ENCODE data around the gene CSMD2. TPM values are rescaled to one million over a fixed set of nuclear protein-coding genes. Genes with fewer than 3 reads are reported as not detected.

CSMD2 gene
- total RNA-seq, 1 donor from 2014 or later = 0.27 TPM

DNA sequence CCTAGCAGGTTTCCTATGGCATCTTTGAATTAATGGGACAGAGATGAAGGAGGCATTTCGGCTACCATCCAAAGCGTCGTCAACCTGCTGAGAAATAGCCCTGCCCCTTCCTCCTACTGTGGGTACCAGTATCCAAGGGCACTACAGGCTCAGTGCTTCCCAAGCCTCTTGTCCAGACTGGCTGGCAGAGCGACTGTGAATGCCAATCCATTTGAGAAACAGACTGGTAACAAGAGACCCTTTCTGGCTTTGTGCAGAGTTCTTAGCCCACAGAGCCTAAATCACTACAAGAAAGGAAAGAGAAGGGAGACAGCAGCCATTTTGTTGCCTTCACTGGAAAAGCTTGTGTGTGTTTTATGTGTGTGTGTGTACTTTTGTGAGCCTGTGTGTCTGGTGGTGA, 185.7 kb downstream of the CSMD2 start:
- Mint-ChIP-seq H3K4me3 (ENCODE audit: unreplicated experiment) (no peak overlapping the region), H3K27me3 (ENCODE audit: unreplicated experiment) (peaks cover 13% of the 10 kb centered on the region), H3K4me1 (ENCODE audit: low read depth, unreplicated experiment) (peaks cover under 1% of the 10 kb centered on the region), H3K27ac (ENCODE audit: unreplicated experiment) (no peak overlapping the region), H3K36me3 (ENCODE audit: unreplicated experiment) (no peaks in the 10 kb centered on the region), H3K9me3 (ENCODE audit: unreplicated experiment) (peaks cover 2% of the 10 kb centered on the region)
- TF ChIP-seq, protein P1, sequence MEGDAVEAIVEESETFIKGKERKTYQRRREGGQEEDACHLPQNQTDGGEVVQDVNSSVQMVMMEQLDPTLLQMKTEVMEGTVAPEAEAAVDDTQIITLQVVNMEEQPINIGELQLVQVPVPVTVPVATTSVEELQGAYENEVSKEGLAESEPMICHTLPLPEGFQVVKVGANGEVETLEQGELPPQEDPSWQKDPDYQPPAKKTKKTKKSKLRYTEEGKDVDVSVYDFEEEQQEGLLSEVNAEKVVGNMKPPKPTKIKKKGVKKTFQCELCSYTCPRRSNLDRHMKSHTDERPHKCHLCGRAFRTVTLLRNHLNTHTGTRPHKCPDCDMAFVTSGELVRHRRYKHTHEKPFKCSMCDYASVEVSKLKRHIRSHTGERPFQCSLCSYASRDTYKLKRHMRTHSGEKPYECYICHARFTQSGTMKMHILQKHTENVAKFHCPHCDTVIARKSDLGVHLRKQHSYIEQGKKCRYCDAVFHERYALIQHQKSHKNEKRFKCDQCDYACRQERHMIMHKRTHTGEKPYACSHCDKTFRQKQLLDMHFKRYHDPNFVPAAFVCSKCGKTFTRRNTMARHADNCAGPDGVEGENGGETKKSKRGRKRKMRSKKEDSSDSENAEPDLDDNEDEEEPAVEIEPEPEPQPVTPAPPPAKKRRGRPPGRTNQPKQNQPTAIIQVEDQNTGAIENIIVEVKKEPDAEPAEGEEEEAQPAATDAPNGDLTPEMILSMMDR (IDR thresholded peaks at IDR 0.05; ENCODE audit: partially characterized antibody, unreplicated experiment) = no peak
- DNase-seq = no peak

DNA sequence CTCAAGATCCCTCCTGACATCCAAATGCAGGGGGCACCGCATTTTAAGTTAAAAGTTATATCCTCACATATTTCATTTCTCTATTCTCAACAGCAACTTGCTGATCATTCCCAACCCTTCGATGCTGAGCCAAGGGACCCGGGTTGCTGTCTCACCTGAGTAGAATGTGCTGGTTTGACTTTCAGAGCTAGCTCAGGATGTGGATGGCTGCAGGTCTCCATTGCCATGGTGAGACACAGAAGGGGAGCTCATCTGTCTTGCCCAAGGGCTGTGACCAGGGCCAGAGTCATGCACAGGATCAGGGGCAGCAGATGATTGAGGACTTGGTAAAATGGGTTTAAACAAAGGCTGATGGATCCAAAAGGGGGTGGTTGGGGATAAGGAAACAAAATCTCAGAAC, 189.1 kb downstream of the CSMD2 start:
- H3K9me3 Mint-ChIP-seq (ENCODE audit: unreplicated experiment) = no peaks in the 10 kb centered on the region
- H3K4me1 Mint-ChIP-seq (ENCODE audit: low read depth, unreplicated experiment) = peaks cover 10% of the 10 kb centered on the region
- no peak for DNase-seq
- TF ChIP-seq, protein P1 (IDR thresholded peaks at IDR 0.05; ENCODE audit: partially characterized antibody, unreplicated experiment) = no peak
- H3K36me3 Mint-ChIP-seq (ENCODE audit: unreplicated experiment) = no peaks in the 10 kb centered on the region
- peaks cover 8% of the 10 kb centered on the region for H3K27me3 Mint-ChIP-seq (ENCODE audit: unreplicated experiment)
- H3K27ac Mint-ChIP-seq (ENCODE audit: unreplicated experiment) = no peak overlapping the region
- H3K4me3 Mint-ChIP-seq (ENCODE audit: unreplicated experiment) = no peak overlapping the region

DNA sequence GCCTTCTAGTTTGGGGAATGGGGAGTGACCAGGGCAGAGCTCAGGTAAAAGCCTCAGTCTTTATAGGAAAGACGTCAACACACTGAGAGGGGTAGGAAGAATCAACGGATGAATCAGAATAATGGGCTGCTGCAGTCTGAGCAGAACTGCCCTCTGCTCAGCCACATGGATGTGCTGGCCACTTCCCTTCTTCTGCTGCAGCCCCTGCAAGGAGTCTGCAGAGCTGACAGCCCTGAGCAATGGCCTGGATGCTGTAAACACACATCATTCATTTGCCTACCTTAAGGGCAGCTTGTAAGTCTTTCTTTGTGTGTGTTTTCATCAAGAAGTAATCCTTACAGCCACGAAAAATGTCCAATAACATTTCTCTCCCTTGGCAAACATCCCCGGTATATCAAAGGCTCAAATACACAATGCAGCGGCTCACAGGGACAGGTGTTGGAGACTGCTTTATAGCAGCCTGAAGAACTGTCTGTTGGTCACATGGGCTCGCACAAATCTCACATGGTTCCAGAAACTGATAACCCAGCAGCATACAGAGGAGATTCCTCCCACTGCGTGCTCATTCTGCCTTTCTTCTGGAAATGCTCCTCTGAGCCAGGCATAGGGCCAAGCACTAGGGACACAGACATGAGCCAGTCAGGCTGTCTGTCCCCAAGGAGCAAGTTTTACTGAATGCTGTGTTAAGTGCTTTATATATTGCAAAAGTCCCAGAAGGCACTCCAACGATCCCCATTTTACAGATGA, 191.1 kb downstream of the CSMD2 start:
- H3K4me1 Mint-ChIP-seq (ENCODE audit: low read depth, unreplicated experiment) = peaks cover 12% of the 10 kb centered on the region
- DNase-seq = no peak
- no peak overlapping the region for H3K4me3 Mint-ChIP-seq (ENCODE audit: unreplicated experiment)
- TF ChIP-seq, protein P1 (IDR thresholded peaks at IDR 0.05; ENCODE audit: partially characterized antibody, unreplicated experiment) = no peak
- H3K36me3 Mint-ChIP-seq (ENCODE audit: unreplicated experiment) = no peaks in the 10 kb centered on the region
- no peak overlapping the region for H3K27ac Mint-ChIP-seq (ENCODE audit: unreplicated experiment)
- peaks cover 9% of the 10 kb centered on the region for H3K27me3 Mint-ChIP-seq (ENCODE audit: unreplicated experiment)
- no peaks in the 10 kb centered on the region for H3K9me3 Mint-ChIP-seq (ENCODE audit: unreplicated experiment)

DNA sequence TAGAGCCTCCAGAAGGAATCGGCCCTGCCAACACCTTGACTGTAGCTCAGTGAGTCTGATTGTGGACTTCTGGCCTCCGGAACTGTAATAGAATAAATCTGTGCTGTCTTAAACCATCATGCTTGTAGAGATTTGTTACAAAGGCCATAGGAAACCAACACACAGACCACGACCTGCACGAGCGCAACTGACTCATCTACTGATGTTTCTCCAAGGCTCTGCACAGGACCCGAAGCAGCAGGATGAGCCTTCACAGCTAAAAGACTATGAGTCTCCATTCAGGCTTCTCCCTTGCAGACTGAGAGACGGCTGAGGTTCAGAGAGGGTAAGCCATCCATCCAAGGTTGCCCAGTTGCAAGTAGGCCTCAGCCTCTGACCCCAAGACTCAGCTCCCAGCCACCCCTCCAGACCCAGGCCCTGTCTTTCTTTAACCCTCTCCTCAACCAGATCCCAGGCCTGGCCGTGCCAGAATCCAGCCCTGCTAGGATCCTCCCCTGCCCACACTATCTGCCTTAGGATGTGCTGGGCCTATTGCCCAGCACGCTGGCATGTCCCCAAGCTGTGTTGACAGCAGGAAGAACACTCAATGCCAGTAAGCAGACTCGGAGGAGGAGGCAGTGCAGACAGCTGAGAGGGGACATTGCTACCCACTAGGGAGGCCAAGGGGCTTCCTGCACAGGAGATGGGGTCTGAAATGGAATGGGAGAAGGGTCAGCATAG, 192.2 kb downstream of the CSMD2 start:
- no peak for DNase-seq
- H3K9me3 Mint-ChIP-seq (ENCODE audit: unreplicated experiment) = no peaks in the 10 kb centered on the region
- TF ChIP-seq, protein P1 (IDR thresholded peaks at IDR 0.05; ENCODE audit: partially characterized antibody, unreplicated experiment) = no peak

DNA sequence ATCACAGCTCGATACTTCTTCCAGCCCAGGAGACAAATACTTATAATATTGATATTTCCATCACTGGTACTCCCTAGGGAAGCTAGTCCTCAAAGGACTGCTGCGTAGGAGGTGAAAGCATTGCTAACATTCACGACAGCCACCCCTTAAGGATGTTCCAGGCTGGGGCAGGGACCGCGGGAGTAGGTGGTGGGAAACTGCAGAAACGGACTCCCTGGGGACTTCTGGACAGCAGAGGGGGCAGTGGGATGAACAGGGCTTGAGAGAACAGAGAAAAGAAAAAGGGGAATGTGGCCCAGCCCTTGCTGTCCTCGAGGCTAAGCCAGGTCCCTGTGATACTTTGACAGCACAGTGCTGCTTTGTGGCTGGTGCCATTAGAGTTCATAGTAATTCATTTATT, 193.1 kb downstream of the CSMD2 start:
- TF ChIP-seq, protein P1 (IDR thresholded peaks at IDR 0.05; ENCODE audit: partially characterized antibody, unreplicated experiment) = no peak
- peaks cover 12% of the 10 kb centered on the region for H3K4me1 Mint-ChIP-seq (ENCODE audit: low read depth, unreplicated experiment)
- H3K27ac Mint-ChIP-seq (ENCODE audit: unreplicated experiment) = no peak overlapping the region
- no peaks in the 10 kb centered on the region for H3K9me3 Mint-ChIP-seq (ENCODE audit: unreplicated experiment)
- DNase-seq = no peak
- H3K36me3 Mint-ChIP-seq (ENCODE audit: unreplicated experiment) = no peaks in the 10 kb centered on the region
- peaks cover 9% of the 10 kb centered on the region for H3K27me3 Mint-ChIP-seq (ENCODE audit: unreplicated experiment)
- H3K4me3 Mint-ChIP-seq (ENCODE audit: unreplicated experiment) = no peak overlapping the region

More for the DNA sequence above, 192.2 kb downstream of the CSMD2 start:
- Mint-ChIP-seq H3K36me3 (ENCODE audit: unreplicated experiment) (no peaks in the 10 kb centered on the region), H3K4me3 (ENCODE audit: unreplicated experiment) (no peak overlapping the region), H3K4me1 (ENCODE audit: low read depth, unreplicated experiment) (peaks cover 12% of the 10 kb centered on the region), H3K27me3 (ENCODE audit: unreplicated experiment) (peaks cover 9% of the 10 kb centered on the region), H3K27ac (ENCODE audit: unreplicated experiment) (no peak overlapping the region)

All from glutamatergic neuron (in vitro differentiated cells).